A172 (cell line): ENCODE measurements around the gene FUCA1. TPM values are rescaled to one million over a fixed set of nuclear protein-coding genes. Genes with fewer than 3 reads are reported as not detected.
A peak's percentile ranks its signal among the peaks of the same experiment; 100 is the strongest.
"Not testable (repeated sequence)": the region's sequence is repeated elsewhere in the genome, so short reads cannot be mapped to it uniquely, and the experiment has no call there.

ENCODE experiments used
- DNase-seq: peaks from one replicate; pipeline ENCODE4 v3.0.0-alpha.2; 2015; ENCODE audit warnings: low spot score
- total RNA-seq: library from RNA; depleted of rRNA; stranded (reverse); fragments of >200 nt; shearing (Covaris generic); gene quantifications from 2 replicates; pipeline ENCODE4 v1.2.3, GENCODE V29; 2014

FUCA1 gene
- total RNA-seq, 1 experiment from 2014 or later = 19.6 TPM

- DNase-seq = no peak
These were observed 27.9 kb upstream of the FUCA1 start for GRCh38 chr1:23895993-23896392.

- DNase-seq = no peak
These were observed 27.0 kb upstream of the FUCA1 start for GRCh38 chr1:23895082-23895481.

- no peak for DNase-seq
These were observed 21.0 kb upstream of the FUCA1 start for GRCh38 chr1:23889074-23889473.

GRCh38 chr1:23885222-23885621 lies 17.1 kb upstream of the FUCA1 start:
- no peak for DNase-seq

GRCh38 chr1:23882746-23883145 lies 14.7 kb upstream of the FUCA1 start:
- no peak for DNase-seq

GRCh38 chr1:23879809-23880208 lies 11.7 kb upstream of the FUCA1 start:
- no peak for DNase-seq

GRCh38 chr1:23878668-23879067 lies 10.6 kb upstream of the FUCA1 start:
- DNase-seq = no peak

GRCh38 chr1:23875382-23875781 lies 7.3 kb upstream of the FUCA1 start:
- DNase-seq = no peak

- DNase-seq = no peak
These were observed 4.3 kb upstream of the FUCA1 start for GRCh38 chr1:23872421-23872820.

GRCh38 chr1:23869051-23869450 lies 961 bp upstream of the FUCA1 start:
- DNase-seq = no peak

- no peak for DNase-seq
These were observed 497 bp upstream of the FUCA1 start for GRCh38 chr1:23868557-23869016.

GRCh38 chr1:23867542-23867894 lies 572 bp downstream of the FUCA1 start:
- DNase-seq = no peak

GRCh38 chr1:23865543-23865930 lies 2.6 kb downstream of the FUCA1 start:
- peak; percentile 73 for DNase-seq

- DNase-seq = no peak
These were observed 3.1 kb downstream of the FUCA1 start for GRCh38 chr1:23864801-23865542.

- DNase-seq = no peak
These were observed 5.5 kb downstream of the FUCA1 start for GRCh38 chr1:23862640-23863039.

- DNase-seq = no peak
These were observed 13.5 kb downstream of the FUCA1 start for GRCh38 chr1:23854568-23854967.

GRCh38 chr1:23853124-23853523 lies 15.0 kb downstream of the FUCA1 start:
- DNase-seq = not testable (repeated sequence)

GRCh38 chr1:23851406-23851805 lies 16.7 kb downstream of the FUCA1 start:
- not testable (repeated sequence) for DNase-seq

GRCh38 chr1:23848673-23849616 lies 19.1 kb downstream of the FUCA1 start:
- no peak for DNase-seq

GRCh38 chr1:23847482-23848095 lies 20.5 kb downstream of the FUCA1 start:
- DNase-seq = not testable (repeated sequence)

- DNase-seq = no peak
These were observed 22.9 kb downstream of the FUCA1 start for GRCh38 chr1:23845163-23845562.

- no peak for DNase-seq
These were observed 24.4 kb downstream of the FUCA1 start for GRCh38 chr1:23843644-23844043.
